H7 (cell line): ENCODE measurements around the gene ZNF440. TPM values are rescaled to one million over a fixed set of nuclear protein-coding genes. Genes with fewer than 3 reads are reported as not detected.
"Not testable (repeated sequence)": the region's sequence is repeated elsewhere in the genome, so short reads cannot be mapped to it uniquely, and the experiment has no call there.

Experiments used
- DNase-seq: peaks from one replicate; pipeline ENCODE4 v3.0.0; 2012
- H3K27me3 ChIP-seq: 2 replicates; pipeline ENCODE4 v1.6.0; 2011; ENCODE audit warnings: mild to moderate bottlenecking, low read length; ENCODE audit not compliant: control insufficient read depth, insufficient read depth
- H3K36me3 ChIP-seq: replicated peaks from 2 replicates; pipeline ENCODE4 v1.5.1; 2011; ENCODE audit warnings: low read length; ENCODE audit not compliant: control insufficient read depth, insufficient read depth
- H3K4me3 ChIP-seq: 2 replicates; pipeline ENCODE4 v1.5.1; 2011; ENCODE audit warnings: low read depth, mild to moderate bottlenecking, control low read depth, low read length, moderate library complexity; ENCODE audit not compliant: insufficient read depth
- total RNA-seq: library from RNA; depleted of rRNA; stranded (reverse); fragments of >200 nt; shearing (Covaris generic); gene quantifications from 2 replicates; pipeline ENCODE4 v1.2.3, GENCODE V29; 2014; rRNA removed

The ZNF440 gene
- total RNA-seq, result 0.55 TPM in 1 of 2 replicates, not detected in the other

GRCh38 chr19:11814029-11814699 lies at the start of gene ZNF440:
Gene ZNF440 (plus strand): TSS chr19:11814273. CDS start chr19:11814448, 175 bp downstream.
- Histone ChIP-seq H3K27me3 (peaks cover 6% of the 10 kb centered on the region; the same call in 1 of the 2 replicates), H3K4me3 (peak within 1 kb of the TSS; percentile 61; the same call in 1 of the 2 replicates), H3K36me3 (no peaks in the 10 kb centered on the region)
- peak; percentile 98 for DNase-seq

- peak within 1 kb of the TSS; percentile 57; the same call in 1 of the 2 replicates for H3K4me3 ChIP-seq
- H3K36me3 ChIP-seq, result no peaks in the 10 kb centered on the region
- DNase-seq, result peak; percentile 94
- peaks cover 9% of the 10 kb centered on the region; the same call in 1 of the 2 replicates for H3K27me3 ChIP-seq
Observed at GRCh38 chr19:11766597-11767591, 47.2 kb upstream of the ZNF440 start, which contains the start of gene ZNF441. Gene ZNF441 (plus strand): TSS chr19:11767000. CDS start chr19:11767194, 194 bp downstream.

GRCh38 chr19:11767633-11768133 lies 46.4 kb upstream of the ZNF440 start:
- DNase-seq, result peak; percentile 47
- Histone ChIP-seq H3K27me3 (peaks cover 9% of the 10 kb centered on the region; the same call in 1 of the 2 replicates), H3K36me3 (no peaks in the 10 kb centered on the region), H3K4me3 (peak overlapping the region; percentile 57; the same call in 1 of the 2 replicates)

- Histone ChIP-seq H3K27me3 (peaks cover 9% of the 10 kb centered on the region; the same call in 1 of the 2 replicates), H3K4me3 (no peak overlapping the region), H3K36me3 (no peaks in the 10 kb centered on the region)
- no peak for DNase-seq
Observed at GRCh38 chr19:11769995-11770394, 44.1 kb upstream of the ZNF440 start.

- DNase-seq, H3K4me3 ChIP-seq, H3K36me3 ChIP-seq, H3K27me3 ChIP-seq: not testable (repeated sequence)
Observed at GRCh38 chr19:11771520-11771919, 42.6 kb upstream of the ZNF440 start.

GRCh38 chr19:11776669-11777068 lies 37.4 kb upstream of the ZNF440 start:
- not testable (repeated sequence) for H3K27me3 ChIP-seq, DNase-seq, H3K36me3 ChIP-seq, H3K4me3 ChIP-seq

GRCh38 chr19:11780431-11781020 lies 33.5 kb upstream of the ZNF440 start:
- no peaks in the 10 kb centered on the region for H3K36me3 ChIP-seq
- H3K4me3 ChIP-seq, result no peak overlapping the region
- no peak for DNase-seq
- no peaks in the 10 kb centered on the region for H3K27me3 ChIP-seq

- no peaks in the 10 kb centered on the region for H3K36me3 ChIP-seq
- no peak for DNase-seq
- no peaks in the 10 kb centered on the region for H3K27me3 ChIP-seq
- no peak overlapping the region for H3K4me3 ChIP-seq
Observed at GRCh38 chr19:11781295-11782057, 32.6 kb upstream of the ZNF440 start.

- H3K36me3 ChIP-seq, result no peaks in the 10 kb centered on the region
- H3K27me3 ChIP-seq, result no peaks in the 10 kb centered on the region
- DNase-seq, result no peak
- H3K4me3 ChIP-seq, result no peak overlapping the region
Observed at GRCh38 chr19:11783767-11784166, 30.3 kb upstream of the ZNF440 start.

GRCh38 chr19:11784356-11784755 lies 29.7 kb upstream of the ZNF440 start:
- DNase-seq, result no peak
- H3K36me3 ChIP-seq, result no peaks in the 10 kb centered on the region
- no peak overlapping the region for H3K4me3 ChIP-seq
- H3K27me3 ChIP-seq, result no peaks in the 10 kb centered on the region

GRCh38 chr19:11787536-11787935 lies 26.5 kb upstream of the ZNF440 start:
- Histone ChIP-seq H3K27me3 (no peaks in the 10 kb centered on the region), H3K36me3 (no peaks in the 10 kb centered on the region), H3K4me3 (no peak overlapping the region)
- no peak for DNase-seq

- H3K4me3 ChIP-seq, result no peak overlapping the region
- H3K27me3 ChIP-seq, result no peaks in the 10 kb centered on the region
- no peaks in the 10 kb centered on the region for H3K36me3 ChIP-seq
- no peak for DNase-seq
Observed at GRCh38 chr19:11792942-11793341, 21.1 kb upstream of the ZNF440 start.

- H3K36me3 ChIP-seq, result no peaks in the 10 kb centered on the region
- H3K27me3 ChIP-seq, result peaks cover 6% of the 10 kb centered on the region; the same call in 1 of the 2 replicates
- DNase-seq, result peak; percentile 78
- H3K4me3 ChIP-seq, result no peak overlapping the region
Observed at GRCh38 chr19:11797491-11797890, 16.6 kb upstream of the ZNF440 start.
